OCI-LY1 (cell line): ENCODE data around the gene AMH.

Experiments
- H2AFZ ChIP-seq: fragments of 200-600 bp; sonication (generic), shearing (Covaris generic); 2 replicates; pipeline ENCODE4 v1.6.0; 2014; ENCODE audit warnings: antibody characterized with exemption, mild to moderate bottlenecking, low read length
- H3F3A ChIP-seq: fragments of 200-600 bp; sonication (generic), shearing (Covaris generic); 2 replicates; pipeline ENCODE4 v1.6.0; 2014; ENCODE audit warnings: mild to moderate bottlenecking, antibody characterized with exemption, low read length, moderate library complexity; ENCODE audit not compliant: insufficient read depth
- H3K27ac ChIP-seq: fragments of 200-600 bp; sonication (generic); 2 replicates; pipeline ENCODE4 v1.5.1; 2014; ENCODE audit warnings: low read length, mixed run types, mild to moderate bottlenecking, low read depth; ENCODE audit not compliant: poor library complexity, severe bottlenecking
- H3K27me3 ChIP-seq: fragments of 200-600 bp; sonication (generic); 2 replicates; pipeline ENCODE4 v1.6.0; 2014; ENCODE audit warnings: antibody characterized with exemption, mild to moderate bottlenecking, low read length, moderate library complexity; ENCODE audit not compliant: insufficient read depth
- H3K36me3 ChIP-seq: fragments of 200-600 bp; sonication (generic); 2 replicates; pipeline ENCODE4 v1.6.1; 2014; ENCODE audit warnings: mild to moderate bottlenecking, antibody characterized with exemption, low read length, moderate library complexity, mixed read lengths; ENCODE audit not compliant: insufficient read depth
- H3K4me1 ChIP-seq: fragments of 200-600 bp; sonication (generic); 2 replicates; pipeline ENCODE4 v1.5.1; 2014; ENCODE audit warnings: mild to moderate bottlenecking, low read length, moderate library complexity; ENCODE audit not compliant: insufficient read depth, severe bottlenecking
- H3K4me2 ChIP-seq: fragments of 200-600 bp; sonication (generic), shearing (Covaris generic); 2 replicates; pipeline ENCODE4 v1.6.1; 2014; ENCODE audit warnings: low read length
- H3K4me3 ChIP-seq: fragments of 200-600 bp; sonication (generic); 2 replicates; pipeline ENCODE4 v1.5.1; 2014; ENCODE audit warnings: low read length, low read depth, mild to moderate bottlenecking, mixed read lengths; ENCODE audit not compliant: poor library complexity, severe bottlenecking
- H3K79me2 ChIP-seq: fragments of 200-600 bp; shearing (Covaris generic); 2 replicates; pipeline ENCODE4 v1.6.1; 2016; ENCODE audit warnings: mixed run types, low read length, mixed read lengths; ENCODE audit not compliant: insufficient read depth
- H3K9ac ChIP-seq: fragments of 200-600 bp; sonication (generic), shearing (Covaris generic); 2 replicates; pipeline ENCODE4 v1.6.1; 2014; ENCODE audit warnings: mild to moderate bottlenecking, low read length, mixed read lengths
- H3K9me2 ChIP-seq: fragments of 200-600 bp; sonication (generic), shearing (Covaris generic); 2 replicates; pipeline ENCODE4 v1.6.1; 2014; ENCODE audit warnings: low read depth, mild to moderate bottlenecking, low read length, mixed read lengths
- H3K9me3 ChIP-seq: fragments of 200-600 bp; shearing (Covaris generic); 2 replicates; pipeline ENCODE4 v1.6.1; 2014; ENCODE audit warnings: low read length, mixed read lengths
- H4K20me1 ChIP-seq: fragments of 200-600 bp; sonication (generic), shearing (Covaris generic); 2 replicates; pipeline ENCODE4 v1.6.0; 2016; ENCODE audit warnings: mild to moderate bottlenecking, low read length; ENCODE audit not compliant: insufficient read depth
- EZH2 ChIP-seq: fragments of 200-600 bp; sonication (generic), shearing (Covaris generic); IDR thresholded peaks from 2 replicates; pipeline ENCODE4 v1.8.0; 2017; ENCODE audit warnings: borderline replicate concordance, mixed run types, mild to moderate bottlenecking, antibody characterized with exemption, low read length, moderate library complexity, mixed read lengths
- TF ChIP-seq, protein P1 (sequence below): fragments of 200-600 bp; sonication (generic), shearing (Covaris generic); IDR thresholded peaks from 2 replicates; pipeline ENCODE4 v1.5.1; 2017; ENCODE audit warnings: mild to moderate bottlenecking, antibody characterized with exemption, low read length, moderate library complexity, mixed read lengths

Gene AMH

DNA sequence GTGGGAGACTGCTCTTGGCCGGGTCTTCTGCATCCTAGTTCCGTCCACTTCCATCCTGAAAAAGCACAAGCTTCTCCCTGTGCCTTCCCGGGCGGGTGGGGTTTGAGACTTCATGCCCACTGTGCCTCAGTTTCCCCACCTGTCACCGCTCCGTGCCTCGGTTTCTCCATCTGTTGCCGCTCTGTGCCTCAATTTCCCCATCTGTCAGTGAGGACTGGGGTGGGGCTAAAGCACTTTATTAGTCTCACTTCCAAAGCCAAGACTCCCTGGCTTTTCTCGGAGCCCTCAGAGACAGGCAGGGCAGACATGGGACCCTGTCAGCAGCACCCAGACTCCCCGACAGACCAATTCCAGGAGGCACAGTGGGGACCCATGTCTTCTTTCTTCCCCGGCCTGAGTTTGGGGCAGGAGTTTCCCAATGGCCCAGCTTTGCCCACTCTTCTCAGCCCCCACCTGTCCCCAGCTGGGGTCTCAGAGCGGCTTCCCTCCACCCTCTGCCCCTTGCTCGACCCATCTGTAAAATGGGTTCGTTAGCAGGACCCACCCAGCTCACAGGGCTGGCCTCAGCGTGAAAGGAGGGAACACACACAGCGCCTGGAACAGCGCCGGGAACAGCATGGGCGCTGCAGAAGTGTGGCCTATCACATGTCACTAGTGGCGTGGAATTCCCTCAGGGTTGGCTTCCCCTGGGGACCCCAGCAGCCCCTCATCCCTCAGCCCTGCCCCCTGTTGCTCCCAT, 37.4 kb downstream of the AMH start:
- peaks cover 18% of the 10 kb centered on the region for H3K27me3 ChIP-seq

DNA sequence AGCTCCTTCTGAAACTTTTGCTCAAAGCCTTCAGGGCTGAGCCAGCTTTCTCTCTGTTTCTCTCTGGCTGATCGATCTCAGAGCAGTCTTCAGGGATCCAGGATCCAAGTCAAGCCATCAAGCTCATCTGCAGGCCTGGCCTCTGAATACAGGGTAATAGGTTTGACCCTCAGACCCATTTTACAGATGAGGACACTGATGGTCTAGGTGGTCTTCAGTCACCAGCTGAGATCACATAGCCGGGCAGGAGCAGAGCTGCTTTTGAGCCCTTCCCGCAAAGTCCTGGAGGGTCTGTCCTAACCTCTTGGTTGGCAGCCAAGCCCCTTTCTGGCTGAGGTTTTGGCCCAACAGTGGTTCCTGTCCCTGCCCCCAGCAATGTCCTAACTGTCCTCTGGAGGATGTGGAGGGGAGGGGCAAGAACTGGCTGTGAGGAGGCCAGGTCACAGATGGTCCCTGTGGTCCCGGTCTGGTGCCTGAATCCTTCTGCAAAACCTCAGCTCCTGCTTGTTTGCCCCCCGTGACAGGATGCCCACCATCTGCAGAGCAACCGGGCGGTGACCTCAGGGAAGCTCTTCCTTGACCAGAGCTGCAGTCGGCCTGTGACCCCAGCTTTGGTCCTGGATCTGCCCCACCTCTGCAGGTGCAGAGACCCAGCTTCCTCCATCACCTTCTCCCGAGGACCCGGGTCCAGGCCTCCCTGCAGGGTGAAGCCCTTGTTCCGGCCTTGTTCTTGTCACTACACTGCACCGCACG, 38.6 kb downstream of the AMH start:
- Histone ChIP-seq H3K4me1 (peaks cover 21% of the 10 kb centered on the region), H3F3A (no peaks in the 10 kb centered on the region), H3K36me3 (no peaks in the 10 kb centered on the region), H3K9me3 (no peaks in the 10 kb centered on the region), H3K4me3 (no peak overlapping the region), H3K4me2 (no peak overlapping the region), H3K9me2 (no peaks in the 10 kb centered on the region), H2AFZ (no peak overlapping the region), H4K20me1 (no peaks in the 10 kb centered on the region), H3K79me2 (no peaks in the 10 kb centered on the region), H3K27me3 (peaks cover 13% of the 10 kb centered on the region), H3K9ac (no peak overlapping the region), H3K27ac (no peak overlapping the region)
- TF ChIP-seq EZH2, result no peak
- TF ChIP-seq, protein P1, sequence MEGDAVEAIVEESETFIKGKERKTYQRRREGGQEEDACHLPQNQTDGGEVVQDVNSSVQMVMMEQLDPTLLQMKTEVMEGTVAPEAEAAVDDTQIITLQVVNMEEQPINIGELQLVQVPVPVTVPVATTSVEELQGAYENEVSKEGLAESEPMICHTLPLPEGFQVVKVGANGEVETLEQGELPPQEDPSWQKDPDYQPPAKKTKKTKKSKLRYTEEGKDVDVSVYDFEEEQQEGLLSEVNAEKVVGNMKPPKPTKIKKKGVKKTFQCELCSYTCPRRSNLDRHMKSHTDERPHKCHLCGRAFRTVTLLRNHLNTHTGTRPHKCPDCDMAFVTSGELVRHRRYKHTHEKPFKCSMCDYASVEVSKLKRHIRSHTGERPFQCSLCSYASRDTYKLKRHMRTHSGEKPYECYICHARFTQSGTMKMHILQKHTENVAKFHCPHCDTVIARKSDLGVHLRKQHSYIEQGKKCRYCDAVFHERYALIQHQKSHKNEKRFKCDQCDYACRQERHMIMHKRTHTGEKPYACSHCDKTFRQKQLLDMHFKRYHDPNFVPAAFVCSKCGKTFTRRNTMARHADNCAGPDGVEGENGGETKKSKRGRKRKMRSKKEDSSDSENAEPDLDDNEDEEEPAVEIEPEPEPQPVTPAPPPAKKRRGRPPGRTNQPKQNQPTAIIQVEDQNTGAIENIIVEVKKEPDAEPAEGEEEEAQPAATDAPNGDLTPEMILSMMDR, result no peak

More for the DNA sequence above, 37.4 kb downstream of the AMH start:
- Histone ChIP-seq H3K4me2 (no peak overlapping the region), H4K20me1 (no peaks in the 10 kb centered on the region), H3F3A (no peaks in the 10 kb centered on the region), H3K36me3 (no peaks in the 10 kb centered on the region), H3K9ac (no peak overlapping the region), H3K9me2 (no peaks in the 10 kb centered on the region), H3K9me3 (no peaks in the 10 kb centered on the region), H3K4me3 (no peak overlapping the region), H2AFZ (no peak overlapping the region), H3K27ac (no peak overlapping the region), H3K4me1 (peaks cover 21% of the 10 kb centered on the region), H3K79me2 (no peaks in the 10 kb centered on the region)
- TF ChIP-seq, protein P1, result no peak
- TF ChIP-seq EZH2, result no peak

DNA sequence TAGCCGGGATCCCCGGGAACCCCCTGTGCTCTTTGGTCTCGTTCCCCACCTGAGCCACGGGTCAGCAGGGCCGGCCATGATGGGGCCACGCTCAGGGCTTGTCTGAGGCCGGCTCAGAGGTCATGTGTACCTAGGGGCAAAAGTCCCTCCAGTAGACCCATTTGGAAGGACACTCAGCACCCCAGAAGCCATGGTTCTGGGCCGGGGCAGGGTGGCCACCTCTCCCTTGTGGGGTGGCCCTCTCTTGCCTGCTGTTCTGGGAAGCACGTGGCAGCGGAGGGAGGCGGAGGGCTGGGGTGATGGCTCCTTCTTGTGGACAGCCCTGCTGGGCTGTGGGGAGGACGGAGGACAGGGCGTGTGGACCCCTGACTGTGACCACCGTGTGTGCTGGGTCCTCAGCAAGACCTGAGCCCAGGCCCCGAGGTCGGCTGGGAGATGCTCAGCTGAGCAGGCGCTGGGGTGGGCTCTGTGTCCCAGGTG, 39.3 kb downstream of the AMH start:
- peaks cover 21% of the 10 kb centered on the region for H3K4me1 ChIP-seq
- H3K27ac ChIP-seq, result no peak overlapping the region
- no peak overlapping the region for H3K4me2 ChIP-seq
- TF ChIP-seq EZH2, result no peak
- TF ChIP-seq, protein P1, result no peak
- H3K36me3 ChIP-seq, result no peaks in the 10 kb centered on the region
- no peaks in the 10 kb centered on the region for H3K79me2 ChIP-seq
- peaks cover 12% of the 10 kb centered on the region for H3K27me3 ChIP-seq
- H4K20me1 ChIP-seq, result no peaks in the 10 kb centered on the region
- H2AFZ ChIP-seq, result no peak overlapping the region
- H3K9me2 ChIP-seq, result no peaks in the 10 kb centered on the region
- no peak overlapping the region for H3K9ac ChIP-seq
- H3F3A ChIP-seq, result no peaks in the 10 kb centered on the region
- H3K9me3 ChIP-seq, result no peaks in the 10 kb centered on the region
- no peak overlapping the region for H3K4me3 ChIP-seq
